GM12878 (cell line): ENCODE results near the gene SELP.

Source experiments
- MYC ChIP-seq: IDR thresholded peaks from 2 replicates; pipeline ENCODE4 v1.6.1; 2011; ENCODE audit warnings: mild to moderate bottlenecking, low read length, moderate library complexity, inconsistent platforms; ENCODE audit not compliant: insufficient read depth, insufficient replicate concordance, insufficient read length, severe bottlenecking
- REST ChIP-seq: IDR thresholded peaks from 2 replicates; pipeline ENCODE4 v1.6.1; 2012; ENCODE audit warnings: mild to moderate bottlenecking, low read depth, low read length
- SIX5 ChIP-seq: IDR thresholded peaks from 2 replicates; pipeline ENCODE4 v1.6.1; 2011; ENCODE audit warnings: mild to moderate bottlenecking, low read depth, low read length, moderate library complexity; ENCODE audit not compliant: severe bottlenecking
- SMC3 ChIP-seq: IDR thresholded peaks from 2 replicates; pipeline ENCODE4 v1.6.1; 2011; ENCODE audit warnings: low read length, improper control_type of control experiment, borderline replicate concordance
- TBL1XR1 ChIP-seq: IDR thresholded peaks from 2 replicates; pipeline ENCODE4 v1.6.1; 2012; ENCODE audit warnings: low read depth, low read length, improper control_type of control experiment

GRCh38 chr1:169572187-169572586 lies 57.7 kb downstream of the SELP start:
- TF ChIP-seq SMC3 (no peak), SIX5 (no peak), TBL1XR1 (no peak), REST (no peak), MYC (no peak)
